Measurements from ENCODE around the gene ARHGEF40.

Gene ARHGEF40

DNA sequence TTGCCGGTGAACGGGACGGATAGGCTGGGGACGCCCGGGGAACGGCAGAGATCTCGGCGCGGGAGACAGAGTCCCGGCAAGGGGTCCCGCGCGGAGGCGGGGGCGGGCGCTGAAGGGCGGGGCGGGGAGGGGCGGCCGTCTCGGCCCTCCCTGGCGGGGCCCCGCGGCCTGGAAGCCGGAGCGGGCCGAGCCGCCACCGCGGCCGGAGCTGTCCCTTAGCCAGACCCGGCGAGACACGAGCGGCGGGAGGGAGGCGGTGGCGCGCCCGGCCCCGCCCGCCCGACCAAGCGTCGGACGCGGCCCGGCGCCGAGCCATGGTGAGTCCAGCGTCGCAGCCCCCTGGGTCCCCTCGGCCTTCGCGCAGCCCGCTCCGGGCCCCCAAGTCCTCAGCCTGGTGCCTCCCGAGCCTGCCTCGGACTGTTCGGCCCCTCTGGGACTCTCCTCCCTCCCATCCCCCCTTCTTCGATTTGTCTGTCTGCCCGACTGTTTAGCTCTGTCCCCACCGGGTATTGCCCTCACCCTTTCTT, at the start of gene ARHGEF40:
Gene ARHGEF40 (plus strand): TSS at position 222 of the 527 bp plus-strand sequence. CDS start 93 bp downstream, at position 315.
- DNase-seq (ENCODE audit: low read depth), result no peak

DNA sequence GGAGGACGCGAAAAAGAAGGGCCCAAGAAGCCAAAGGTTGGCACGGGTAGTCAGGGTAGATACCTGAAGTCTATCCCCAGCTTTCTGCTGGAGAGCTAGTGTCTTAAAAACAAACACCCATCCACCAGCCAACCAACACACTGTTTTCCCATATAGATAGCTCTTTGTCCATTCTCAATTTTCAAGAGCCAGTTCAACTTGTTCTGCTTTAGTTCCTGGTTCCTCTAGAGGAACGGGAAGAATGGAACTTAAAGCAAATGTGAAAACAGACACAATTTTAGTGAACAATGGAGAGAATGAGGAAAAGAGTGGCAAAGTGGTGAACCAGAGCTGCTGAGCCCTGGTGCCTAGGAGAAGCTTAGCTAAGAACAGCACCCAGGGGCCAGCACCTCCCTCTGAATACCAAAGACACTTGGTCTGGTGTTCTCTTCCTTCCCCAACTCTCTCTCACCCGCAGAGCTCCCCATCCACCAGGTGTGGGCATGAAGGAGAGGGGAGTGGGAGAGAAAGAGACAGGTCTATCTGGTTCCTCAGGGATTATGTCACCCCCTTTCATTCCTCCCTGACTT, 49.0 kb upstream of the ARHGEF40 start:
- no peak for DNase-seq (ENCODE audit: low read depth)

DNA sequence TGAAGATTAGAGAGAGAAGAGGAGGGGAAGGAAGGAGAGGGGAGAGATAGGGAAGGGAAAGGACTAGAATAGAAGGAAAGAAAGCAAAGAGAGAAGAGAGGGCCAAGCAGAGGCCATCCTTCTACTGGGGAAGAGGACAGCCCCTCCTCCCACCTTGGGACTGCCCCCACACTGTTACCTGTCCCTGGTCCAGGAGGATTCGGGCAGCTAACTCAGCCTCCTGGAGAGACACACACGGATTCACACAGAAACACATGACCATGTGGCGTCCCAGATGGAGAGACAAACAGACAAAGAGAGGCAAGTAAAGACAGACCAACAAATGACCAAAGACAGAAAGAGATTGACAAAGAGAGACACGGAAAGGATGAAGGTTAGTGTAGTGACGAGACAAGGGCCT, 47.4 kb upstream of the ARHGEF40 start:
- no peak for DNase-seq (ENCODE audit: low read depth)

DNA sequence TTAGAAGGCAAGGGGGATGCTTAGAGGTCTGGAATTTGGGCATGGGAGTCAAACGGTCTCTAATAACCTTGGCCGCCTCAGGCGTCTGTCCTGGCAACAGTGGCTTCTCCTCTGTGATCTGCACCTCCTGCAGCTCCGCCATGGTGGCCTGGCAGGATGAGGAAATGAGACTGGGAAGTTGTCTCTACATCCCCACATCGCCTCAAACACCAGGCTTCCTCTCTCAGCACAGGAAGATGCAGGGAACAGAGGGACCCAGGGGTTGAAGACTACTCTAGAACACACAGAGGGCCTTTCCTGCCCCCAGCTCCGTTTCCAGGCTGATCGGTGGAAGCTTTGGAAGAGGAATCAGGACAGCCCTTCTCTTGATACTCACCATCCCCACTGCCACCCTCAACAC, 46.9 kb upstream of the ARHGEF40 start:
- no peak for DNase-seq (ENCODE audit: low read depth)

DNA sequence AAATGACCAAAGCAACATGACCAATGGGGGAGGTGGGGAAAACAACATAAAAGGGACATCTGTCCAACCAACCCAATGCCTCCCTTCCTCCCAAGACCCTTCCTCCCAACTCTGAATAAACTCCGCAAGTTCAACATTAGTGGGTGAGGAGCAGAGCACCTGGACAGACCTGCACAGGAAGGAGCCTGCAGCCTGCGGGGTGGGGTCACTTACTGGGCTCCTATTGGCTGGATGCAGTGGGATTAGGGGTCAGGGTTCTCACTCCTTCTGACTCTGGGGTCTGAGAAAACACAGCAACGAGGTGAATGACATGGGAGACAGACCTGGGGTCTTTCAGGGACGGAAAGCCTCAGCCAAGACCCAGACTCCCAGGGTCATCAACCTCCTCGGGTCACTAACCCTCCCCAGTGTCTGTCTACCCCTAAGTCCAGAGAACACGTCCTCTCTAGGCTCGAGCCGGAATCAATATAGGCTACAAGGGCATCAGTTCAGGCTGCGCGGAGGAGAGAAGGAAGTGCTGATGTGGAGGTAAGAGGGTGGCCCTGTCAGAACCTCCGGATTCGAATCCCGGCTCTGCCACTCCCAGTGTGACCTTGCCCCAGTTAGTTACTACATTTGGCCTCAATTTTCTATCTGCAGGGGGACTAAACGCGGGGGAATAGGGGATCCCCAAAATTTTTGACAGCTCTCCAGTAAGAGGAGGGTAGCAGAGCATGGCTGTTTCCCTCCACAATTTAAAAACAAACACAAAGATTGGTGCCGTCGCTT, 46.1 kb upstream of the ARHGEF40 start:
- DNase-seq (ENCODE audit: low read depth), result no peak

DNA sequence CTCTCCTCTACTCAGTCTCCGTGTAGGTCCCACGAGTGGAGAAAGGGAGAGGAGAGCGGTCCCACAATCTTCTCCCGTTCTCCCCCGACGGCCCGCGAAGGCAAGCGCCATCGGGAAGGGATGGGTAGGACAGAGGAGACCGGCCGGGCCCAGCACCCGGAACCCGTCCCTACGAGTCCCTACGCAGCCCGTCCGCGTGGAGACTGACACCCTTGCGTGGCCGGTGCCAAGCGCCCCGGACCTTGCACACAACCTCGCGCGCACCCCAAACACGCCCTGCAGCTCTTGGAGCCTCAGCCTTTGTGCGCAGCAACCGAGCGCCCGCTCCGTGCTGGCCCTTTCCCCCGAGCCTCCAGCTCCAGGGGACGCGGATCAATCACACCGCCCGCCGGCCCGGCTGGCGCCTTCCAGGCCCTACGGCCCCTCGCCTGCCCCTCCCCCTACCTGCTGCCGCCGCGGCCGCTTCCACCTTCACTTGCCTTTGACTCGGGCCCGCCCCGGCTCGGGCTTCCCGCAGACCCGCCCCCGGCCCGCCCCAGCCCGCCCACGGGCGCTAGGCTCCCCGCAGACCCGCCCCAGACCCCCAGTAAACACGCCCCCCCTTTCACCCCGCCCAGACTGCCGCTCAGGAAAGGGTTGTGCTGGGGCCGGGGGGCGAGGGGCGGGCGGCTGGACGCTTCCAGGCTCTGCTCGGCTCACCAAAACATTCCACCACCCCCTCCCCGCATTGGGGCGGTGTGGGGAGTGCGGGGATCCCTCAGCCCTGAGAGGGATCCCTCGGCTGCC, 45.3 kb upstream of the ARHGEF40 start, which contains the start of gene NDRG2:
Gene NDRG2 (minus strand): TSS at position 477 of the 786 bp plus-strand sequence. CDS start 1,746 bp downstream, outside the sequence.
- no peak for DNase-seq (ENCODE audit: low read depth)

DNA sequence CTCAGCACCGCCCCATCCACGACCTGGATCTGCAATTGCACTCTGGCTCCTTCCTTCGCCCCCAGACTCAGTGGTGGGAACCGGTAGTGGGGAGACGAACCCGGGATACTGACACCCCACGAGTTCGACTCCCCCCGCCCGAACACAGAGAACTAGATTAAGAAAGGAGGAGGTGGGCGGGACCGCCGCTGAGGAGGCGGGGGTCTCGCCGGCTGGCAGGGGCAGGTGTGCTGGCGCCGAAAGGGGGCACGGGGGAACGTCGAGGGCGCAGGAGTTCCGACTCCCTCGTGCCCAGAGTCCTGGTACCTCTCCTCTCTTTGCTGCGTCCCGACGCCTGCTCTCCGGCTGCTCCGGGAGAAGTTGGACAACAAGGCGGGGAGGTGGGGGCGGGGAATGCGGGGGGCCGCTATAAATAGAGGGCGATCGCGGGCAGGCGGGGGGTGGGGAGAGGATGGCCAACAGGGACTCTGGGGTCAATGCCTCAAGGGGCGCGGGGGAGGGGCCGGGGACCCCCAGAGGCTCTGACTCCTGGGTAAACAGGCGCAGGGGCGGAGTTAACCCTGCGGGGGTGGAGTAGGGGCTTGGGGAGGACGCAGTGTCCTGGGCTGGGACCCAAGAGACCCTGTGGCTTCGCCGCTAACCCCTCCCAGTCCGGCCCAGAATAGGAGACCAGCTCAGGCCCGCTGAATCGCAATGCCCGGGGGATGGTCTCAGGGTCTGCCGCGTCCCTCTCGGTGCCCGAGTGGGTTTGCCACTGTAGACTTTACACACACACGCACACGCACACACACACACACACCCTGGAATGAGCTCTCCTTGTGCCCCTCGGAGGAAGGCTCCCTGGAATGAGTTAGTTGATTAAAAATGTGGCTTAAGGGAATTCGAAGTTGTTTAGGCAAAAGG, 44.5 kb upstream of the ARHGEF40 start:
- DNase-seq (ENCODE audit: low read depth), result no peak

DNA sequence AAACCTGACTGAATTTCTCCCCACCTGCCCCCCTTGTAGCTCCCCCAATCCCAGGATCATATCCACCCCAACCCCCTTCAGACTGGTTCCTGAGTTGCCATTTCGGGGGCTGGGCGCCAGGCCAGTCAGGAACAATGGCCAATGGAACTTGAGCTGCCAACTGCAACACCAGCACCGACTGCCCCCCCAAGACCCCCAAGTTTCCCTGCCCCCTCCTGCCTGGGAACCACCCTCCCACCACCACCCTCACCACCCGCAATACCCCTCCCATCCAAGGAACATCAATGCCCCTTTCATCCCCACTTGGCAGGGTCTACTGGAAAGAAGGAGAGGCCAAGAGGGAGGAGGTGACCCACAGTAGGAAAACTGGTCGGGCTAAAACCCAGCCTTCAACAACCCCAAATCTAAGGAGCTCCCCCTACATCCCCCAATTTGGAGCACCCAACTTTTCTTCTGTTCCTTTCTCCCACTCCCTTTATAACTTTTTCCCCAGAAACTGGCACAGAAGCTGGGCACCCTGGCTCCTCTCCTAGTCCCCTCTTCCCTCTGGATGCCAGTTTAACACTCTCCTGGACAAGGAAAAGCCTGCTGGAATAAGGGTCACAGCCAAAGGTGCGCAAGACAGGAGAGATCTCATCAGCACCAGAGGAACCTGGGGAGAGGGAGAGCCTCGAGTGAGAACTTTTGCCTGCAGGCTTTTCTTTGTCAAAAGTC, 43.7 kb upstream of the ARHGEF40 start:
- no peak for DNase-seq (ENCODE audit: low read depth)

DNA sequence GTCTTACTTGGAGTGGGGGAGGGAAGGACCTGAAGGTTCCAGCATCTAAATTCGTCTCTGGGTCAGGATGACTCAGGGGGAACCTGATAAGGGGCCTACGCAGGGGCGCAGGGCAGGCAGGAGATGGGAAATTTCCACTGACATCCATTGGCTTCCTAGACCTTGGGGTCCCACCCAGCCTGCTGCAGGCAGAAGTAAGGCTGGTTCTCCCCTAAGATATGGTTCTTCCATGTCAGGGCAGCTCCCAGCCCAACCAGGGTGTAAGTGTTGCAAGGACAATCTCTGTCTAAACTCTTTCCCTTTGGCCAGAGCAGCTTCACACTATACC, 43.2 kb upstream of the ARHGEF40 start:
- DNase-seq (ENCODE audit: low read depth), result peak; percentile 34

DNA sequence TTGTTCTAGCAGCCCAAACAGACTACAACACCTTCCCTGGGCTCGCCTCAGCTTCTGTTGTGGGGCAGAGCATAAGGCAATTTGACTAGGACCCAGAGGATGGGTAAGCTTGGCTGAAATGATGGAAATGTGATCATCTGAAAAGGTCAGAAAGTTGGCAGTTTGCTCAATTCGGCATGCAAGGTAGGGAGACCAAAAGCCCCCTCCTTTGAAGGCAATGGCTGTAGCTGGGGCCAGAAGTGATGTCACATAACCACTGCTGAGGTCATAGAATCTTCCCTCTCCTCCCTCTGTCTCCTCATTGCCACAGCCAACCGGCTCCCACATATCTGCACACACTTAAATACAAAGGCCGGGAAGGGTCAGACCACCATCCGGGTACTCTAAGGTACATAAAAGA, 40.2 kb upstream of the ARHGEF40 start, which contains the start of gene TPPP2:
Gene TPPP2 (plus strand): TSS at position 301 of the 400 bp plus-strand sequence. CDS start 365 bp downstream, outside the sequence.
- no peak for DNase-seq (ENCODE audit: low read depth)

DNA sequence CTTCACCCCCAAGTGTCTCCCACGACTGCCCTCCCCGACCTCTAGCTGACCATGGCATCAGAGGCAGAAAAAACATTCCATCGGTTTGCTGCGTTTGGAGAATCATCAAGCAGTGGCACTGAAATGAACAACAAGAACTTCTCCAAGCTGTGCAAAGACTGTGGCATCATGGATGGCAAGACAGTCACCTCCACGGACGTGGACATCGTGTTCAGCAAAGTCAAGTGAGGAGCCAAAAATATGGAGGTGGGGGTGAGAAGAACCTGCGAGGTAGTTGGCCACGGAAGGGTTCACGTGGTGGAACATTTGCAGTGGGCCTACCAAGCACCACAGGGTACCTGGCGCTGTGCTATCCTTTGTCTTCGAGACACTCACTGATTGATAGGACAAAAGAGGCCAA, 39.6 kb upstream of the ARHGEF40 start:
- no peak for DNase-seq (ENCODE audit: low read depth)

DNA sequence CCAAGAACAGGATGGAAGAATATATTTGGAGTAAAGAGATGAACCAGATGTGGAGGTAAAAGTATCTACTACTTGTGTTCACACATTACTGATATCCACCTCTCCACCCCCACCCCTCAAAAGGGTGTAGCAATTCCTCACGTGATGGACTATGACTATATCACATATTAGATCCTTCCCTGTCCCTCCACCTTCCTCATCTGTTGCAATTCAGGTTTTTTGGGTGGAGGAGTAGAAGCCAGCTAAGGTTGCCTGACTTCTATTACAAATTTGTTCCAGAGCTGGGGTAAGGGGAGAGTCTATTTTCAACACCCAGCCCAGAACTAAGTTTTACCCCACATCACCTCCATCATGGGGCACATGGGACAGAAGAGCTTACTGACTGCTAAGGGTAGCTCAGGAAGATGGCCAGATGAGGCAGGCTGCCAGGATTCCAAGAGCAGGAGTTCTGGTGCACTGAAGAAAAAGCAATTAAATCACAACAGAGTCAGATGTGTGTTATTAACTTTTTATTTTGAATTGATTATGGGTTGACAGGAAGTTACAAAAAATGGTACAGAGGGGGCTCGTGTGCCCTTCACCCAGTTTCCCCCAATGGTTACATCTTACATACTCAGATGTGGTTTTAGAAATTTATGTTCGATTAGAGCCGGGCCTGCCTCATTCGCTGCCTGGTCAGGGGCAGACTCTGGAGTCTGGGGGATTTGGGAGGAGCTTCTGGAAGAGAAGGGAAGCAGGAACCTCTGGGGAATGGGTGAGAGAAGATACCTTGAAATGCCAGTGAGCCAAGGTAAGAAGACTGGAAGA, 37.6 kb upstream of the ARHGEF40 start:
- no peak for DNase-seq (ENCODE audit: low read depth)

DNA sequence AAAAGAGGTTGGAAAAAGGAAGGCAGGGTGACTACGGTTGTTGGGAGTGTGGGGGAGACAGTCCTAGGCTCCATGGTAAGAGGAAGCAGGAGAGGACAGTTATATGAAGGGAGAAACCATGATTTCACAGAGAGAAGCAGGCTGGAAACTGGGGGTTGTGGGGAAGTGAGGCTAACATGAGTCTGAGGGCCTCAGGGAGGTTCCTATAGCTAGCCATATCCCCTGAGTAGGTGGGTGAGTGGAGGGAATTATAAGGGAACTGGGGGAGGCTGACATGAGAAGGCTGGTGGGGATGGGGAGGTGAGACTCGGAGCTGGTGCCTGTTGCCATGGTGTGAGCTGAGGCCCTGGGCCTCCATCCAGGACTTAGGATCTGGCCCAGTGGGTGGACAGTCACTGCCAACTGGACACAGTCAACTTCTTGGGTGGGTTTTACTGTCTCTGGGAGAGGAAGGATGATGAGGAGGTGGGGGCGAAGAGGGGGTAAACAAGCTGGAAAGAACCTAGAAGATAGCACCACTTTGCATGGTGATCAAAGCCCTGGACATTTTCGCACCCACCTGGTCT, 36.9 kb upstream of the ARHGEF40 start:
- no peak for DNase-seq (ENCODE audit: low read depth)

DNA sequence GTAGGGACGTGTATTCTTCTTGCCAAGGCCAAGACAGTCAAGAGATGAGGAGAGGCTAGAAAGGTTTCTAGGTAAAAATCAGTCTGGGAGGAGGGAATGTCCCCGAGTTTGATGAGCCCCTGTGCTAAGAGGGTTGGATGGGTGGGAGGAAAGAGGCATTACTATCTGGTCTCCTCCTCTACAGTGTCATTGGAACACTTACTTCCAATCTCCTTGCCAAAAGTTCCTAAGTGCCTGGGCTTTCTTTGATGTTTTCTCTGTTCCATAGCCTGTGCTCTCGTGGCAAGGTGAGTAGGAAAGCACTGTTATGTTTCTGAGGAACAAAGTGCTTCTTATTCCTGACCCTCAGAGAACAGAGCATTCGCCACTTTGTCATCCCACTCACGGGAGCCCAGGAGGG, 35.4 kb upstream of the ARHGEF40 start, which contains the start of gene RNASE13:
Gene RNASE13 (minus strand): TSS at position 101 of the 400 bp plus-strand sequence. CDS start 519 bp downstream, outside the sequence.
- no peak for DNase-seq (ENCODE audit: low read depth)

DNA sequence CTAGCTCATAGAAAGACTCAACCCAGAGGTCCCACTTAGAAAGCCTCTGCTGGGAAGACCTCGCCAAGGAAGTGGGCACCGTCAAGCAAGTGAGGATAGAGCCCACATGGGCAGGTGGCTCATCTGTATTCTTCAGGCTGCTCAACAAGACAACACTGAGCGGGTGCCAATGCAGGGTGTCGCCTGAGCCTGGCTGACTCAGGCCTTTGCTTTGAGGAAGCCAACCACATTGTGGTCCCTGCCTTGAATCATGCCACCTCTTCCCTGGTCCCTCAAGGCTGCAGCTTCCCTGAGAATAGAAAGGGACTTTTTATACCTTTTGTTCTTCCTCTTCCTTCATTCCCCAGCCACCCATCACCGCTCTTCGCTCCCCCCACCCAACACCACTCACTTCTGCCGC, 33.4 kb upstream of the ARHGEF40 start:
- no peak for DNase-seq (ENCODE audit: low read depth)

DNA sequence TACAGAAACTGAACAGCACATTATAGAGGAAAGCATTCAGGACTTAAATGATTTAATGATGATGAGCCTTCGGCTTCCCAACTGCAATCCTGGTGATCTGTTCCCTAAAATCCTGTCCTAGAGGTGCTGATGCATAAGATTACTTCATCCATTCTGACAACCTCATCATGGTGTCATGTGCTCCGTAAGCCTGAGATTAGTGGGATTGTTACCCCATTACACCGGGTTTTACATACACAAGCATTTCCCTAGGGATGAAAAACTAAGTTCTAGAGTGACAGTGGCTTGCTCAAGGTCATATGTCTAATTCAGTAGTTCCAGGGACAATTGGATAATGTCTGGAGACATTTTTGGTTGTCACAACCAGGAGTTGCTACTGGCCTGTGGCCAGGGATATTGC, 32.9 kb upstream of the ARHGEF40 start:
- DNase-seq (ENCODE audit: low read depth), result no peak

DNA sequence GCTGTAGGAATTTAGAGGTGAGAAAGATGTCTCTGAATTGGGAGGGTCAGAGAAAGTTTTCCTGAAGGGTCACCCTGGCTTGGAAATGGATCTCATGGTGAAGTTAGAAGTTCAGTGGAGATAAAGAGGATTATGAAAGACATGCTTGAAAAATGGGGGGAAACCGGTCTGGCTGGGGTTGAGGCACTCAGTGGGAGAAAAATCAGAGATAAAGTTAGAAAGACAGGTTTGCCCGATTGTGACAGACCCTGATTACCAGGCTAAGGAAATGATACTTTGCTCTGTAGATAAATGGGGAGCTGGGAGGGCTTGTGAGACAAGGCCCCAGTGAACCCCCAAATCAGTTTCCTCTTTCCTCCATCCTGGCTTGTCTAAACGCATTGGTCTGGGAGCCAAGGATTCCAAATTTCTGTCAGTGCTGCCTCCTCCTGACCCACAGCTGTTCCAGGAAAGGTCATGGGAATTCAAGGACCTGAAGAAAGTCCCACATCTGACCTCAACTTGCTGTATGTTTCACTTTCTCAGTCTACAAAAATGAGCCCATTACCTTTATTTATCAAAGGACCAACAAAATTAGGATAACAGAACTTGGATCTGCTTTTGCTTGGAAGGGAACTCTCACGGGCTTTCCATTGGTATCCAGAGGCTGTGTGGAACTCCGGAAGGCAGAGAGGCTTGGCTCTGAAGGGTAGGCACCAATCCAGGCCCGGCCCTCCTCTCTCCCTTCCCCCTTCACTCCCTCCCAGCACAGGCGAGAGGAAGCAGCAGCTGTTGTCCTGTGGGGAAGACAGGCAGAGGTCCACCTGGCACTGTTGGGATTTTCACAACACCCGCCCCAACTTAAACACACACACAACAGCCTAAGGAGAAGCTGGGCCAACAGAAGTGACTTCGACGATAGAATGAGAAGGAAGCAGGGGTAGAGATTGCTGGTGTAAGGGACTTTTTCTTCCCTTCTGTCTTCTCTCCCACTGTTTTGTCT, 31.4 kb upstream of the ARHGEF40 start:
- DNase-seq (ENCODE audit: low read depth), result peak; percentile 61

Measured in amniotic epithelial cell (primary cell).